ENCODE measurements around the gene DOCK1.

DNA sequence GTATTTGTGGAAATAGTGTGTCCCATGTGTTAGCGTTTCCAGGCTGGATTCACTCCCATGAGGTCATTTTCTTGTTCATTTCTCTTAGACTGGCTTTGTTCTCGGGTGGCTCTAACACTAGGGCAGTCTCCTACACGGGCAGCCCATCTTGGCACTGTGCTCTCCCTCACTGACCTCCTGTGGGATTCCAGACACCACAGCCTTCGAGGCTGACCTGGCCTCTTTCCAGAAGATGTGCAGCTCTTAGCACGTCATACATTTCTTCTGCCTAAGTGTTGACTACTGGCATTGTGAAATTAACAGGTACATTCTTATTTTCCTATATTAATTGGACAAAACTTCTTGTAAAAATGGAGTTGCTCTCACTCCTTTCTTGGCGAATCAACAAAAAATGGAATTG is 218.4 kb downstream of the DOCK1 start:
- TF ChIP-seq EZH2 (IDR thresholded peaks at IDR 0.05; ENCODE audit: insufficient read depth, poor library complexity, severe bottlenecking) (no peak), EZH2phosphoT487 (IDR thresholded peaks at IDR 0.05; ENCODE audit: insufficient read depth, low read depth) (no peak)
